CD14-positive monocyte (primary cell): ENCODE measurements around the gene CENATAC. TPM values are rescaled to one million over a fixed set of nuclear protein-coding genes. Genes with fewer than 3 reads are reported as not detected.

Experiments
- DNase-seq, 3 donors: peaks; one replicate each; pipeline ENCODE4 v3.0.0-alpha.2; 2011 to 2022
- H2AFZ ChIP-seq: 2 replicates; pipeline ENCODE4 v1.6.0; 2012; ENCODE audit warnings: mild to moderate bottlenecking, low read depth, low read length, inconsistent platforms; ENCODE audit not compliant: insufficient read depth, poor library complexity, severe bottlenecking
- H3K27ac ChIP-seq, 2 donors: 1 replicate in 1 of 2; 2 replicates in 1 of 2; pipeline ENCODE4 v1.5.1; 2012 to 2013; ENCODE audit warnings: low read length in 2 of 2, control low read depth in 1 of 2, inconsistent platforms in 1 of 2, low read depth in 1 of 2, mild to moderate bottlenecking in 1 of 2
- H3K27me3 ChIP-seq, 2 donors: one replicate each; pipeline versions ENCODE4 v1.6.0 to v1.6.1; 2011 to 2013; ENCODE audit warnings: low read length in 2 of 2; ENCODE audit not compliant: control insufficient read depth in 2 of 2, insufficient read depth in 2 of 2
- H3K36me3 ChIP-seq, 2 donors: replicated peaks in 1 of 2; 1 replicate in 1 of 2; 2 replicates in 1 of 2; pipeline versions ENCODE4 v1.5.1 to v1.6.1; 2012 to 2013; ENCODE audit warnings: low read length in 2 of 2, control low read depth in 1 of 2, inconsistent platforms in 1 of 2, mild to moderate bottlenecking in 1 of 2; ENCODE audit not compliant: insufficient read depth in 2 of 2, control insufficient read depth in 1 of 2
- H3K4me1 ChIP-seq, 2 donors: 1 replicate in 1 of 2; 2 replicates in 1 of 2; pipeline versions ENCODE4 v1.5.1 to v1.6.1; 2012 to 2013; ENCODE audit warnings: low read length in 2 of 2, control low read depth in 1 of 2, inconsistent platforms in 1 of 2, mild to moderate bottlenecking in 1 of 2, moderate library complexity in 1 of 2; ENCODE audit not compliant: insufficient read depth in 2 of 2, control insufficient read depth in 1 of 2
- H3K4me2 ChIP-seq: replicated peaks from 2 replicates; pipeline ENCODE3; 2012; ENCODE audit warnings: low read length, moderate library complexity, mild to moderate bottlenecking; ENCODE audit not compliant: poor library complexity, severe bottlenecking; ENCODE audit errors: extremely low read depth
- H3K4me3 ChIP-seq, 3 experiments: fragments of 200-600 bp in 1 of 3; sonication (generic) in 1 of 3; replicated peaks in 1 of 3; 1 replicate in 2 of 3; 2 replicates in 1 of 3; pipeline ENCODE4 v1.5.1; 2011 to 2013; ENCODE audit warnings: low read length in 3 of 3, mild to moderate bottlenecking in 3 of 3, control low read depth in 2 of 3, low read depth in 2 of 3, inconsistent platforms in 1 of 3, moderate library complexity in 1 of 3
- H3K79me2 ChIP-seq: 2 replicates; pipeline ENCODE4 v1.6.0; 2012; ENCODE audit warnings: mild to moderate bottlenecking, control low read depth, inconsistent platforms, low read length, moderate library complexity; ENCODE audit not compliant: insufficient read depth
- H3K9ac ChIP-seq: 2 replicates; pipeline ENCODE4 v1.6.0; 2017; ENCODE audit warnings: low read length, mild to moderate bottlenecking; ENCODE audit not compliant: insufficient read depth, poor library complexity, severe bottlenecking
- H3K9me3 ChIP-seq, 2 donors: replicated peaks in 1 of 2; 1 replicate in 1 of 2; 2 replicates in 1 of 2; pipeline versions ENCODE4 v1.5.1 to v1.6.1; 2012 to 2013; ENCODE audit warnings: low read length in 2 of 2, control low read depth in 1 of 2; ENCODE audit not compliant: control insufficient read depth in 1 of 2, insufficient read depth in 1 of 2
- H4K20me1 ChIP-seq: 2 replicates; pipeline ENCODE4 v1.6.0; 2012; ENCODE audit warnings: mild to moderate bottlenecking, low read length, control low read depth, moderate library complexity; ENCODE audit not compliant: insufficient read depth
- H3K27ac Mint-ChIP-seq, 7 donors: one replicate each; pipeline ENCODE4 v1.8.0; 2020; ENCODE audit warnings: mild to moderate bottlenecking in 7 of 7, mixed read lengths in 7 of 7, moderate library complexity in 6 of 7, inconsistent platforms in 2 of 7
- H3K27me3 Mint-ChIP-seq, 3 donors: one replicate each; pipeline ENCODE4 v1.8.0; 2021 to 2022; ENCODE audit warnings: low read depth in 3 of 3, mild to moderate bottlenecking in 3 of 3, mixed read lengths in 3 of 3, moderate library complexity in 3 of 3, inconsistent platforms in 1 of 3
- H3K36me3 Mint-ChIP-seq, 2 donors: one replicate each; pipeline ENCODE4 v1.8.0; 2020; ENCODE audit warnings: mixed read lengths in 2 of 2, inconsistent platforms in 1 of 2, mild to moderate bottlenecking in 1 of 2
- H3K4me1 Mint-ChIP-seq: one replicate; pipeline ENCODE4 v1.8.0; 2020; ENCODE audit warnings: mild to moderate bottlenecking, mixed read lengths
- H3K4me3 Mint-ChIP-seq, 2 donors: one replicate each; pipeline ENCODE4 v1.8.0; 2020; ENCODE audit warnings: mild to moderate bottlenecking in 2 of 2, mixed read lengths in 2 of 2, moderate library complexity in 1 of 2
- H3K9me3 Mint-ChIP-seq, 7 donors: one replicate each; pipeline ENCODE4 v1.8.0; 2020 to 2022; ENCODE audit warnings: mixed read lengths in 7 of 7, mild to moderate bottlenecking in 6 of 7, moderate library complexity in 6 of 7, inconsistent platforms in 2 of 7
- CTCF ChIP-seq: fragments of 200-600 bp; IDR thresholded peaks from one replicate; pipeline ENCODE4 v1.8.0; 2022; ENCODE audit warnings: antibody characterized with exemption, mild to moderate bottlenecking
- WGBS: methylation state at CpG from one replicate; pipeline ENCODE4 v1.1.5; 2013; ENCODE audit warnings: missing lambda C conversion rate; ENCODE audit not compliant: insufficient coverage; 5-methylcytosine and 5-hydroxymethylcytosine counted together
- intact Hi-C, 2 donors: fragments of 100-400 bp; cut with micrococcal nuclease; formaldehyde crosslinking; loops; one replicate each; pipeline versions ENCODE4 v1.15.0 to v1.15.1; 2023
- polyA plus RNA-seq, 3 donors: library from polyadenylated mRNA; depleted of rRNA in 1 of 3; unstranded in 2 of 3; stranded (reverse) in 1 of 3; fragments of 300-500 nt in 2 of 3; fragments of >200 nt in 1 of 3; fragmentation: Illumina TruSeq in 2 of 3; gene quantifications; 1 replicate in 2 of 3; 2 replicates in 1 of 3; pipeline ENCODE4 v1.2.3, GENCODE V29; 2012 to 2021

CENATAC gene
- polyA plus RNA-seq, 3 donors, result 2.7 to 47.8 (median 4.1) TPM

GRCh38 chr11:119012629-119013170 is 14.8 kb downstream of the CENATAC start:
- Histone ChIP-seq H3K4me3 (no peak overlapping the region), H3K36me3 (peaks cover 64 to 83% of the 10 kb centered on the region in 2 donors), H3K9ac (no peak overlapping the region), H3K79me2 (peaks cover 24% of the 10 kb centered on the region), H3K27ac (no peak overlapping the region), H3K4me1 (peaks cover 14% of the 10 kb centered on the region in 2 donors), H2AFZ (no peak overlapping the region), H3K4me2 (no peak overlapping the region), H4K20me1 (no peaks in the 10 kb centered on the region), H3K9me3 (no peaks in the 10 kb centered on the region), H3K27me3 (no peaks in the 10 kb centered on the region)
- no peaks in the 10 kb centered on the region for H3K27me3 Mint-ChIP-seq
- peaks cover 13% of the 10 kb centered on the region for H3K4me1 Mint-ChIP-seq
- peaks cover 62 to 82% of the 10 kb centered on the region in 2 donors for H3K36me3 Mint-ChIP-seq
- intact Hi-C loops, result no loop called here
- H3K27ac Mint-ChIP-seq, result peak overlapping the region in 3 of 7 donors; percentile 2 to 84 (median 15)
- TF ChIP-seq CTCF, result no peak
- no peaks in the 10 kb centered on the region for H3K9me3 Mint-ChIP-seq
- WGBS, result 100% methylated on average over 1 of the region's 3 CpGs
- DNase-seq, result no peak
- H3K4me3 Mint-ChIP-seq, result no peak overlapping the region

GRCh38 chr11:119014209-119014924 is 16.4 kb downstream of the CENATAC start:
- H3K27me3 ChIP-seq, result no peaks in the 10 kb centered on the region
- H3K9ac ChIP-seq, result no peak overlapping the region
- no peak overlapping the region for H3K4me3 ChIP-seq
- no peak overlapping the region for H3K27ac ChIP-seq
- no peaks in the 10 kb centered on the region for H3K9me3 ChIP-seq
- no peak overlapping the region for H3K4me2 ChIP-seq
- no peak overlapping the region for H3K4me3 Mint-ChIP-seq
- peak overlapping the region in 3 of 7 donors; percentile 28 to 50 (median 32) for H3K27ac Mint-ChIP-seq
- 97% methylated on average over 15 of the region's 17 CpGs for WGBS
- peaks cover 3% of the 10 kb centered on the region for H4K20me1 ChIP-seq
- no peaks in the 10 kb centered on the region for H3K27me3 Mint-ChIP-seq
- DNase-seq, result no peak
- peaks cover 15% of the 10 kb centered on the region for H3K4me1 Mint-ChIP-seq
- peaks cover 48 to 66% of the 10 kb centered on the region in 2 donors for H3K36me3 Mint-ChIP-seq
- H3K36me3 ChIP-seq, result peaks cover 58 to 71% of the 10 kb centered on the region in 2 donors
- no peaks in the 10 kb centered on the region for H3K9me3 Mint-ChIP-seq
- intact Hi-C loops, result no loop called here
- TF ChIP-seq CTCF, result no peak
- H3K4me1 ChIP-seq, result peaks cover 17 to 22% of the 10 kb centered on the region in 2 donors
- peaks cover 37% of the 10 kb centered on the region for H3K79me2 ChIP-seq
- H2AFZ ChIP-seq, result no peak overlapping the region
